ENCODE measurements around the gene OTOP3. TPM values are rescaled to one million over a fixed set of nuclear protein-coding genes. Genes with fewer than 3 reads are reported as not detected.

The OTOP3 gene
- total RNA-seq, 1 donor from 2014 or later, result not detected

Other genes starting within 250 kb of the OTOP3 start
- not detected for gene CD300LF, start 223.0 kb upstream of the OTOP3 start, total RNA-seq
- gene RAB37, start 198.6 kb upstream of the OTOP3 start, total RNA-seq, result 0.32 TPM
- gene NHERF1, start 187.3 kb upstream of the OTOP3 start, total RNA-seq, result 81.8 TPM
- gene NAT9, start 159.6 kb upstream of the OTOP3 start, total RNA-seq, result 13.3 TPM
- not detected for gene GRIN2C, start 76.0 kb upstream of the OTOP3 start, total RNA-seq
- gene FDXR, start 62.9 kb upstream of the OTOP3 start, total RNA-seq, result 93.1 TPM
- gene FADS6, start 42.3 kb upstream of the OTOP3 start, total RNA-seq, result not detected
- not detected for gene USH1G, start 12.6 kb upstream of the OTOP3 start, total RNA-seq
- gene OTOP2, start 11.6 kb upstream of the OTOP3 start, total RNA-seq, result not detected
- 103 TPM for gene HID1, start 36.9 kb downstream of the OTOP3 start, total RNA-seq
- 54.7 TPM for gene CDR2L, start 51.7 kb downstream of the OTOP3 start, total RNA-seq
- 14.5 TPM for gene MRPL58, start 76.8 kb downstream of the OTOP3 start, total RNA-seq
- 133 TPM for gene ATP5PD, start 111.1 kb downstream of the OTOP3 start, total RNA-seq
- gene KCTD2, start 111.3 kb downstream of the OTOP3 start, total RNA-seq, result 31.4 TPM
- gene SLC16A5, start 152.1 kb downstream of the OTOP3 start, total RNA-seq, result 101 TPM
- 1.4 TPM for gene ARMC7, start 174.1 kb downstream of the OTOP3 start, total RNA-seq
- gene NT5C, start 195.8 kb downstream of the OTOP3 start, total RNA-seq, result 18.3 TPM
- 23.0 TPM for gene JPT1, start 218.6 kb downstream of the OTOP3 start, total RNA-seq
- gene SUMO2, start 247.1 kb downstream of the OTOP3 start, total RNA-seq, result 23.9 TPM